GM18505 (cell line): ENCODE measurements around the gene TYRP1.

Source experiments
- ATAC-seq: cut with Tn5 transposase; IDR thresholded peaks from one replicate; pipeline ENCODE4 v1.9.1; 2021; ENCODE audit not compliant: unreplicated experiment
- POLR2A ChIP-seq: IDR thresholded peaks from 4 replicates; pipeline ENCODE4 v1.6.1; 2011; ENCODE audit warnings: borderline replicate concordance; ENCODE audit not compliant: insufficient read depth, insufficient read length; ENCODE audit errors: extremely low read depth

Gene TYRP1

GRCh38 chr9:12680341-12680740 is 12.8 kb upstream of the TYRP1 start:
- no peak for TF ChIP-seq POLR2A
- ATAC-seq = no peak

- ATAC-seq = no peak
- no peak for TF ChIP-seq POLR2A
These were observed 12.4 kb upstream of the TYRP1 start for GRCh38 chr9:12680757-12681156.

- no peak for ATAC-seq
- TF ChIP-seq POLR2A = no peak
These were observed 11.6 kb upstream of the TYRP1 start for GRCh38 chr9:12681620-12682019.

GRCh38 chr9:12684974-12685373 is 8.2 kb upstream of the TYRP1 start:
- TF ChIP-seq POLR2A = no peak
- no peak for ATAC-seq

GRCh38 chr9:12689233-12689632 is 4.0 kb upstream of the TYRP1 start:
- TF ChIP-seq POLR2A = no peak
- ATAC-seq = no peak

- no peak for ATAC-seq
- TF ChIP-seq POLR2A = no peak
These were observed 828 bp downstream of the TYRP1 start for GRCh38 chr9:12694013-12694412.

- no peak for TF ChIP-seq POLR2A
- no peak for ATAC-seq
These were observed 2.3 kb downstream of the TYRP1 start for GRCh38 chr9:12695474-12695873.

GRCh38 chr9:12696931-12697622 is 3.9 kb downstream of the TYRP1 start:
- TF ChIP-seq POLR2A = no peak
- no peak for ATAC-seq

GRCh38 chr9:12697719-12698118 is 4.5 kb downstream of the TYRP1 start:
- TF ChIP-seq POLR2A = no peak
- no peak for ATAC-seq

GRCh38 chr9:12698266-12698665 is 5.1 kb downstream of the TYRP1 start:
- no peak for TF ChIP-seq POLR2A
- no peak for ATAC-seq

GRCh38 chr9:12698986-12699385 is 5.8 kb downstream of the TYRP1 start:
- no peak for ATAC-seq
- TF ChIP-seq POLR2A = no peak

- no peak for TF ChIP-seq POLR2A
- ATAC-seq = no peak
These were observed 6.3 kb downstream of the TYRP1 start for GRCh38 chr9:12699529-12699928.

GRCh38 chr9:12701126-12701525 is 7.9 kb downstream of the TYRP1 start:
- no peak for TF ChIP-seq POLR2A
- no peak for ATAC-seq

GRCh38 chr9:12702160-12702758 is 9.1 kb downstream of the TYRP1 start:
- ATAC-seq = no peak
- TF ChIP-seq POLR2A = no peak
